Ascending aorta (tissue), 2 donors: ENCODE data around the gene ZEB1. TPM values are rescaled to one million over a fixed set of nuclear protein-coding genes. Genes with fewer than 3 reads are reported as not detected.
A peak's percentile ranks its signal among the peaks of the same experiment; 100 is the strongest.

ENCODE experiments used
- DNase-seq, 2 donors: peaks; one replicate each; pipeline ENCODE4 v3.0.0-alpha.2; 2019; ENCODE audit warnings: low spot score in 2 of 2
- H3K27ac ChIP-seq, 2 donors: fragments of 200-600 bp; sonication (generic); one replicate each; pipeline ENCODE4 v1.5.1; 2016 to 2017; ENCODE audit warnings: mild to moderate bottlenecking in 1 of 2
- H3K27me3 ChIP-seq: fragments of 200-600 bp; sonication (generic); one replicate; pipeline ENCODE4 v1.5.1; 2017
- H3K36me3 ChIP-seq, 2 donors: fragments of 200-600 bp; sonication (generic); one replicate each; pipeline ENCODE4 v1.5.1; 2016
- H3K4me1 ChIP-seq, 2 donors: fragments of 200-600 bp; sonication (generic); one replicate each; pipeline ENCODE4 v1.5.1; 2016 to 2017; ENCODE audit warnings: mild to moderate bottlenecking in 1 of 2
- H3K4me3 ChIP-seq, 2 donors: fragments of 200-600 bp; sonication (generic); one replicate each; pipeline ENCODE4 v1.5.1; 2016 to 2017; ENCODE audit warnings: mild to moderate bottlenecking in 1 of 2
- H3K9me3 ChIP-seq, 2 donors: fragments of 200-600 bp; sonication (generic); one replicate each; pipeline ENCODE4 v1.5.1; 2016
- CTCF ChIP-seq, 3 experiments: fragments of 200-600 bp in 2 of 3; fragments of 450-650 bp in 1 of 3; sonication (generic) in 2 of 3; IDR thresholded peaks; one replicate each; pipeline ENCODE4 v1.5.1; 2016 to 2019; ENCODE audit warnings: antibody characterized with exemption in 3 of 3, mild to moderate bottlenecking in 1 of 3, moderate library complexity in 1 of 3
- intact Hi-C: fragments of 100-400 bp; cut with DNase I; formaldehyde crosslinking; loops from one replicate; pipeline ENCODE4 v1.15.1; 2023
- total RNA-seq: library from RNA; depleted of rRNA; stranded (reverse); fragments of >200 nt; gene quantifications from one replicate; pipeline ENCODE4 v1.1.0, GENCODE V29; 2016

ZEB1 gene
- total RNA-seq, 1 donor from 2014 or later: 77.3 TPM

GRCh38 chr10:31390804-31391203 lies 71.8 kb downstream of the ZEB1 start:
- TF ChIP-seq CTCF (IDR thresholded peaks at IDR 0.05): no peak
- Histone ChIP-seq H3K27me3 (no peaks in the 10 kb centered on the region), H3K4me3 (no peak overlapping the region), H3K27ac (no peak overlapping the region), H3K4me1 (peaks cover 0 to 7% of the 10 kb centered on the region in 2 donors), H3K9me3 (no peaks in the 10 kb centered on the region), H3K36me3 (peaks cover 0 to 8% of the 10 kb centered on the region in 2 donors)
- intact Hi-C loops: no loop called here
- DNase-seq: no peak

GRCh38 chr10:31393844-31394243 lies 74.8 kb downstream of the ZEB1 start:
- H3K36me3 ChIP-seq: no peaks in the 10 kb centered on the region
- peaks cover 0 to 17% of the 10 kb centered on the region in 2 donors for H3K4me1 ChIP-seq
- no peak overlapping the region for H3K27ac ChIP-seq
- DNase-seq: no peak
- no peaks in the 10 kb centered on the region for H3K27me3 ChIP-seq
- TF ChIP-seq CTCF (IDR thresholded peaks at IDR 0.05): no peak
- intact Hi-C loops: no loop called here
- no peak overlapping the region for H3K4me3 ChIP-seq
- no peaks in the 10 kb centered on the region for H3K9me3 ChIP-seq

GRCh38 chr10:31395695-31396094 lies 76.7 kb downstream of the ZEB1 start:
- TF ChIP-seq CTCF (IDR thresholded peaks at IDR 0.05): no peak
- no peaks in the 10 kb centered on the region for H3K36me3 ChIP-seq
- peak overlapping the region in 1 of 2 donors; percentile 8 for H3K4me3 ChIP-seq
- H3K27ac ChIP-seq: peak overlapping the region in 1 of 2 donors; percentile 67
- no peaks in the 10 kb centered on the region for H3K27me3 ChIP-seq
- peaks cover 8 to 32% of the 10 kb centered on the region in 2 donors for H3K4me1 ChIP-seq
- DNase-seq: no peak
- no peaks in the 10 kb centered on the region for H3K9me3 ChIP-seq
- intact Hi-C loops: loop anchor here (5.0 kb wide), 1 partner anchor 133 kb away; no protein-coding TSS in a partner anchor

- Histone ChIP-seq H3K27me3 (no peaks in the 10 kb centered on the region), H3K36me3 (no peaks in the 10 kb centered on the region), H3K9me3 (no peaks in the 10 kb centered on the region), H3K4me3 (no peak overlapping the region), H3K27ac (peak overlapping the region; percentile 17 to 67), H3K4me1 (peaks cover 8 to 32% of the 10 kb centered on the region in 2 donors)
- no peak for TF ChIP-seq CTCF (IDR thresholded peaks at IDR 0.05)
- intact Hi-C loops: loop anchor here (5.0 kb wide), 1 partner anchor 134 kb away; no protein-coding TSS in a partner anchor
- DNase-seq: no peak
These were observed 77.4 kb downstream of the ZEB1 start for GRCh38 chr10:31396376-31396775.

GRCh38 chr10:31397852-31398251 lies 78.8 kb downstream of the ZEB1 start:
- peaks cover 8 to 32% of the 10 kb centered on the region in 2 donors for H3K4me1 ChIP-seq

More at GRCh38 chr10:31397852-31398251, 78.8 kb downstream of the ZEB1 start:
- H3K27me3 ChIP-seq: no peaks in the 10 kb centered on the region
- H3K27ac ChIP-seq: peak overlapping the region in 1 of 2 donors; percentile 0
- TF ChIP-seq CTCF (IDR thresholded peaks at IDR 0.05): no peak
- H3K4me3 ChIP-seq: no peak overlapping the region
- no peaks in the 10 kb centered on the region for H3K36me3 ChIP-seq
- H3K9me3 ChIP-seq: no peaks in the 10 kb centered on the region
- intact Hi-C loops: loop anchor here (5.0 kb wide), 1 partner anchor 136 kb away; no protein-coding TSS in a partner anchor
- no peak for DNase-seq
